ENCODE results near the gene TPT1. TPM values are rescaled to one million over a fixed set of nuclear protein-coding genes. Genes with fewer than 3 reads are reported as not detected.
A peak's percentile ranks its signal among the peaks of the same experiment; 100 is the strongest.
"Not testable (repeated sequence)": the region's sequence is repeated elsewhere in the genome, so short reads cannot be mapped to it uniquely, and the experiment has no call there.

Gene TPT1
- polyA plus RNA-seq, 3 donors: 2,102 to 5,638 (median 2,493) TPM

DNA sequence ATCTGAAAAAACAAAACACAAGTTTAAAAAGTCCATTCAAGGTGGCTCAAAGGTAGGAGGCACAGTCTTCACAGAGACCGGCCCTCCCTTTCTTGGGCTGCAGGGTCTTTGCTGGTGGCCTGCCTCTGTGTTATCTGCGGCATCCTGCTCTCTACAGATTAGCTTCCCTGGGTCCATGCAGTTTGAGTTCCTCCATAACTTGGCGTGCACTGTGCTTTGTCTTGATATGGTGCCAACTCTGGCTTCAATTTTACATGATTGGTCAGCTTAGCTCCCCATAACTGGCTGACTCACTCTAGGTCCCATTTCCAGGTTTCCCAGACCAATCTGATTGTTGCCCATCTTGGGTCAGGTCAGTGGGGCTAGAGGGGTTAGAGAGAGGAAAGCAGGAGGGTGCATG is 41.8 kb downstream of the TPT1 start:
- TF ChIP-seq, protein P1, sequence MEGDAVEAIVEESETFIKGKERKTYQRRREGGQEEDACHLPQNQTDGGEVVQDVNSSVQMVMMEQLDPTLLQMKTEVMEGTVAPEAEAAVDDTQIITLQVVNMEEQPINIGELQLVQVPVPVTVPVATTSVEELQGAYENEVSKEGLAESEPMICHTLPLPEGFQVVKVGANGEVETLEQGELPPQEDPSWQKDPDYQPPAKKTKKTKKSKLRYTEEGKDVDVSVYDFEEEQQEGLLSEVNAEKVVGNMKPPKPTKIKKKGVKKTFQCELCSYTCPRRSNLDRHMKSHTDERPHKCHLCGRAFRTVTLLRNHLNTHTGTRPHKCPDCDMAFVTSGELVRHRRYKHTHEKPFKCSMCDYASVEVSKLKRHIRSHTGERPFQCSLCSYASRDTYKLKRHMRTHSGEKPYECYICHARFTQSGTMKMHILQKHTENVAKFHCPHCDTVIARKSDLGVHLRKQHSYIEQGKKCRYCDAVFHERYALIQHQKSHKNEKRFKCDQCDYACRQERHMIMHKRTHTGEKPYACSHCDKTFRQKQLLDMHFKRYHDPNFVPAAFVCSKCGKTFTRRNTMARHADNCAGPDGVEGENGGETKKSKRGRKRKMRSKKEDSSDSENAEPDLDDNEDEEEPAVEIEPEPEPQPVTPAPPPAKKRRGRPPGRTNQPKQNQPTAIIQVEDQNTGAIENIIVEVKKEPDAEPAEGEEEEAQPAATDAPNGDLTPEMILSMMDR (IDR thresholded peaks at IDR 0.05): no peak
- 100% methylated on average over 2 of the region's 3 CpGs for WGBS (ENCODE audit: insufficient coverage)
- Mint-ChIP-seq H3K9me3 (peaks cover 0 to 2% (median 0%) of the 10 kb centered on the region in 7 donors), H3K36me3 (peaks cover 0 to 2% of the 10 kb centered on the region in 2 donors), H3K4me3 (no peak overlapping the region), H3K27ac (peak overlapping the region in 1 of 7 donors; percentile 18), H3K4me1 (peaks cover 7% of the 10 kb centered on the region), H3K27me3 (ENCODE audit: low read depth in 3 of 3) (peaks cover 0 to 17% (median 10%) of the 10 kb centered on the region in 3 donors)
- no peak overlapping the region for H3K4me2 ChIP-seq (replicated peaks; ENCODE audit: extremely low read depth, low read length, poor library complexity, severe bottlenecking)
- no peaks in the 10 kb centered on the region for H4K20me1 ChIP-seq (ENCODE audit: insufficient read depth, low read length)
- H3K4me1 ChIP-seq (ENCODE audit: control insufficient read depth in 1 of 2, insufficient read depth in 2 of 2, low read length in 2 of 2): no peaks in the 10 kb centered on the region
- no peak overlapping the region for H3K27ac ChIP-seq (ENCODE audit: low read depth in 1 of 2, low read length in 2 of 2)
- H3K9ac ChIP-seq (ENCODE audit: insufficient read depth, low read length, poor library complexity, severe bottlenecking): no peak overlapping the region
- intact Hi-C loops (cut with micrococcal nuclease): no loop called here
- no peak overlapping the region for H2AFZ ChIP-seq (ENCODE audit: insufficient read depth, low read depth, low read length, poor library complexity, severe bottlenecking)
- no peaks in the 10 kb centered on the region for H3K27me3 ChIP-seq (ENCODE audit: control insufficient read depth in 2 of 2, insufficient read depth in 2 of 2, low read length in 2 of 2)
- no peak for DNase-seq
- no peak overlapping the region for H3K4me3 ChIP-seq (replicated peaks in 1 of 3; ENCODE audit: low read depth in 2 of 3, low read length in 3 of 3)
- no peaks in the 10 kb centered on the region for H3K79me2 ChIP-seq (ENCODE audit: insufficient read depth, low read length)
- no peaks in the 10 kb centered on the region for H3K9me3 ChIP-seq (replicated peaks in 1 of 2; ENCODE audit: control insufficient read depth in 1 of 2, insufficient read depth in 1 of 2, low read length in 2 of 2)
- H3K36me3 ChIP-seq (replicated peaks in 1 of 2; ENCODE audit: control insufficient read depth in 1 of 2, insufficient read depth in 2 of 2, low read length in 2 of 2): no peaks in the 10 kb centered on the region

DNA sequence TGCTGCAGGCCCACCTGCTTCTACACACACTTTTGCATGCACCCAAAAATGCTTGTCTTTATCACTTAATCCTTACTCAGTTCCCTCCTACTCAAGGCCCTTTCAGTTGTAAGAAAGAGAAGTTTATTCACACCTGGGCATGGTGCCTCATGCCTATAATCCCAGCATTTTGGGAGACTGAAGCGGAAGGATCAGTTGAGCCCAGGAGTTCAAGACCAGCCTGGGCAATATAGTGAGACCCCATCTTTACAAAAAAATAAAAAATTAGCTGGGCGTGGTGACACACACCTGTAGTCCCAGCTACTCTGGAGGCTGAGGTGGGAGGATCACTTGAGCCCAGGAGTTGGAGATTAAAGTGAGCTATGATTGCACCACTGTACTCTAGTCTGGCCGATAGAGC is 42.4 kb downstream of the TPT1 start:
- H3K9me3 ChIP-seq (replicated peaks in 1 of 2; ENCODE audit: control insufficient read depth in 1 of 2, insufficient read depth in 1 of 2, low read length in 2 of 2); H3K36me3 Mint-ChIP-seq; H3K4me1 ChIP-seq (ENCODE audit: control insufficient read depth in 1 of 2, insufficient read depth in 2 of 2, low read length in 2 of 2); H3K27me3 ChIP-seq (ENCODE audit: control insufficient read depth in 2 of 2, insufficient read depth in 2 of 2, low read length in 2 of 2); DNase-seq; H4K20me1 ChIP-seq (ENCODE audit: insufficient read depth, low read length); H3K4me3 Mint-ChIP-seq; H3K27ac ChIP-seq (ENCODE audit: low read depth in 1 of 2, low read length in 2 of 2); H3K79me2 ChIP-seq (ENCODE audit: insufficient read depth, low read length); H3K4me1 Mint-ChIP-seq; H3K9me3 Mint-ChIP-seq; H3K4me3 ChIP-seq (replicated peaks in 1 of 3; ENCODE audit: low read depth in 2 of 3, low read length in 3 of 3); H2AFZ ChIP-seq (ENCODE audit: insufficient read depth, low read depth, low read length, poor library complexity, severe bottlenecking); H3K4me2 ChIP-seq (replicated peaks; ENCODE audit: extremely low read depth, low read length, poor library complexity, severe bottlenecking); H3K27ac Mint-ChIP-seq; H3K36me3 ChIP-seq (replicated peaks in 1 of 2; ENCODE audit: control insufficient read depth in 1 of 2, insufficient read depth in 2 of 2, low read length in 2 of 2); intact Hi-C loops (cut with micrococcal nuclease); H3K9ac ChIP-seq (ENCODE audit: insufficient read depth, low read length, poor library complexity, severe bottlenecking): not testable (repeated sequence)
- H3K27me3 Mint-ChIP-seq (ENCODE audit: low read depth in 3 of 3): peaks cover 0 to 17% (median 10%) of the 10 kb centered on the region in 3 donors
- 80% methylated on average over 1 of the region's 3 CpGs for WGBS (ENCODE audit: insufficient coverage)
